Bronchial epithelial cell (primary cell): ENCODE results near the gene OSBPL1A. TPM values are rescaled to one million over a fixed set of nuclear protein-coding genes. Genes with fewer than 3 reads are reported as not detected.

Source experiments
- DNase-seq: peaks from one replicate; pipeline ENCODE4 v3.0.0-alpha.2; 2010; ENCODE audit warnings: low read depth
- FAIRE-seq: peaks from 2 replicates; lab custom pipeline; 2011; peaks lifted over from hg19 to GRCh38; lab: Jason Lieb, UNC
- H3K27me3 ChIP-seq: 2 replicates; pipeline ENCODE4 v1.5.1; 2011; ENCODE audit warnings: low read length; ENCODE audit not compliant: control insufficient read depth, insufficient read depth
- H3K36me3 ChIP-seq: 2 replicates; pipeline ENCODE4 v1.5.1; 2011; ENCODE audit warnings: low read length; ENCODE audit not compliant: control insufficient read depth, insufficient read depth
- H3K4me3 ChIP-seq: 2 replicates; pipeline ENCODE4 v1.5.1; 2011; ENCODE audit warnings: mild to moderate bottlenecking, low read depth, low read length, control low read depth
- CTCF ChIP-seq: IDR thresholded peaks from 2 replicates; pipeline ENCODE4 v1.5.1; 2011; ENCODE audit warnings: mild to moderate bottlenecking, moderate library complexity, low read length, control low read depth, inconsistent platforms; ENCODE audit not compliant: insufficient read depth, severe bottlenecking
- total RNA-seq: library from RNA; depleted of rRNA; stranded (reverse); fragments of >200 nt; gene quantifications from 2 replicates; pipeline ENCODE4 v1.2.1, GENCODE V29; 2014

OSBPL1A gene
- total RNA-seq, 1 donor from 2014 or later, result 22.6 TPM

GRCh38 chr18:24120676-24121075 is 276.9 kb downstream of the OSBPL1A start:
- no peak for FAIRE-seq
- TF ChIP-seq CTCF, result no peak

GRCh38 chr18:24118750-24119577 is 278.7 kb downstream of the OSBPL1A start:
- Histone ChIP-seq H3K27me3 (no peaks in the 10 kb centered on the region), H3K36me3 (peaks cover 3% of the 10 kb centered on the region), H3K4me3 (no peak overlapping the region)
- DNase-seq (peak; percentile 80), FAIRE-seq (no peak)
- TF ChIP-seq CTCF, result peak; percentile 67

More at GRCh38 chr18:24120676-24121075, 276.9 kb downstream of the OSBPL1A start:
- Histone ChIP-seq H3K4me3 (no peak overlapping the region), H3K27me3 (no peaks in the 10 kb centered on the region), H3K36me3 (peaks cover 2% of the 10 kb centered on the region)
- DNase-seq, result no peak

GRCh38 chr18:24115628-24116027 is 282.0 kb downstream of the OSBPL1A start:
- no peaks in the 10 kb centered on the region for H3K27me3 ChIP-seq
- no peak for TF ChIP-seq CTCF
- DNase-seq, result no peak
- H3K4me3 ChIP-seq, result no peak overlapping the region
- no peak for FAIRE-seq
- peaks cover 3% of the 10 kb centered on the region for H3K36me3 ChIP-seq

- H3K36me3 ChIP-seq, result peaks cover 3% of the 10 kb centered on the region
- no peak overlapping the region for H3K4me3 ChIP-seq
- TF ChIP-seq CTCF, result no peak
- no peak for FAIRE-seq
- H3K27me3 ChIP-seq, result no peaks in the 10 kb centered on the region
- no peak for DNase-seq
Measured at GRCh38 chr18:24114924-24115549, 282.6 kb downstream of the OSBPL1A start.

- peaks cover 2% of the 10 kb centered on the region for H3K36me3 ChIP-seq
- FAIRE-seq (peak; percentile 79), DNase-seq (peak; percentile 74)
- H3K27me3 ChIP-seq, result no peaks in the 10 kb centered on the region
- no peak for TF ChIP-seq CTCF
- no peak overlapping the region for H3K4me3 ChIP-seq
Measured at GRCh38 chr18:24112874-24113615, 284.6 kb downstream of the OSBPL1A start.
